ENCODE measurements around the gene DNAH1.

DNAH1 gene

GRCh38 chr3:52391096-52391495 is 75.0 kb downstream of the DNAH1 start:
- DNase-seq = no peak

- DNase-seq = no peak
Measured at GRCh38 chr3:52392216-52392930, 76.3 kb downstream of the DNAH1 start.

- no peak for DNase-seq
Measured at GRCh38 chr3:52393131-52393807, 77.2 kb downstream of the DNAH1 start.

- DNase-seq = no peak
Measured at GRCh38 chr3:52393959-52394670, 78.0 kb downstream of the DNAH1 start.

- DNase-seq = no peak
Measured at GRCh38 chr3:52394751-52395502, 78.8 kb downstream of the DNAH1 start.

GRCh38 chr3:52395503-52395865 is 79.4 kb downstream of the DNAH1 start:
- no peak for DNase-seq

GRCh38 chr3:52396011-52396906 is 80.1 kb downstream of the DNAH1 start:
- DNase-seq = no peak

- DNase-seq = no peak
Measured at GRCh38 chr3:52396907-52397591, 80.9 kb downstream of the DNAH1 start.

GRCh38 chr3:52397676-52398399 is 81.7 kb downstream of the DNAH1 start:
- DNase-seq = no peak

GRCh38 chr3:52398670-52399081 is 82.6 kb downstream of the DNAH1 start:
- no peak for DNase-seq

- no peak for DNase-seq
Measured at GRCh38 chr3:52399131-52399530, 83.0 kb downstream of the DNAH1 start.

GRCh38 chr3:52399593-52399992 is 83.5 kb downstream of the DNAH1 start:
- no peak for DNase-seq

- no peak for DNase-seq
Measured at GRCh38 chr3:52400275-52400793, 84.2 kb downstream of the DNAH1 start.

GRCh38 chr3:52401021-52401420 is 84.9 kb downstream of the DNAH1 start:
- no peak for DNase-seq

- DNase-seq = no peak
Measured at GRCh38 chr3:52401551-52401950, 85.4 kb downstream of the DNAH1 start.

- no peak for DNase-seq
Measured at GRCh38 chr3:52402101-52402521, 86.0 kb downstream of the DNAH1 start.

GRCh38 chr3:52402706-52403270 is 86.7 kb downstream of the DNAH1 start:
- DNase-seq = no peak

GRCh38 chr3:52403271-52403841 is 87.2 kb downstream of the DNAH1 start:
- DNase-seq = no peak

GRCh38 chr3:52403955-52404354 is 87.8 kb downstream of the DNAH1 start:
- DNase-seq = peak; percentile 60 to 78 (median 72)

- DNase-seq = no peak
Measured at GRCh38 chr3:52404391-52404790, 88.3 kb downstream of the DNAH1 start.

All from suppressor macrophage (primary cell).